NCI-H510A treated with DMSO at 0.1 percent for 48 hours (cell line): ENCODE measurements around the gene BCAR3.
A peak's percentile ranks its signal among the peaks of the same experiment; 100 is the strongest.
"Not testable (repeated sequence)": the region's sequence is repeated elsewhere in the genome, so short reads cannot be mapped to it uniquely, and the experiment has no call there.

Experiments
- DNase-seq: peaks from one replicate; lab custom pipeline; 2025; lab: John Stamatoyannopoulos, UW

BCAR3 gene

DNA sequence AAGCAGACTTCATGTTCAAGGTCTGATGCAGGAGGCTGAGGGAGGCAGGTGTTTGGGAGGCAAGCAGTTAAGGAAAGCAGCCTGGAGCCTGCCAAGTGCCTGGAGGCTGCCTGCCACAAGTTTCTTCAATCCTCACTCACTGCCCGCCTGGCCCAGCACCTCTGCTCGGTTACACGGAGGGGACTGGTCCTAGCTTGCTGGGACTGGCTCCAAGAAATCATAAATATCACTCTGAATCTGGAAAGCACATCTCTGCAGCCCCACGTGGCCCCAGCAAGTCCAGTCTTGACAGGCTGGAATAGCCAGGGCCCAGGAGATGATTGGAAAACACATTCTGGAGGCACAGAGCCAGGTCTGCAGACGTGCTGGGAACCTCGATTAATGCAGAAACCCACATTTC, 83.9 kb downstream of the BCAR3 start:
- DNase-seq, result no peak

DNA sequence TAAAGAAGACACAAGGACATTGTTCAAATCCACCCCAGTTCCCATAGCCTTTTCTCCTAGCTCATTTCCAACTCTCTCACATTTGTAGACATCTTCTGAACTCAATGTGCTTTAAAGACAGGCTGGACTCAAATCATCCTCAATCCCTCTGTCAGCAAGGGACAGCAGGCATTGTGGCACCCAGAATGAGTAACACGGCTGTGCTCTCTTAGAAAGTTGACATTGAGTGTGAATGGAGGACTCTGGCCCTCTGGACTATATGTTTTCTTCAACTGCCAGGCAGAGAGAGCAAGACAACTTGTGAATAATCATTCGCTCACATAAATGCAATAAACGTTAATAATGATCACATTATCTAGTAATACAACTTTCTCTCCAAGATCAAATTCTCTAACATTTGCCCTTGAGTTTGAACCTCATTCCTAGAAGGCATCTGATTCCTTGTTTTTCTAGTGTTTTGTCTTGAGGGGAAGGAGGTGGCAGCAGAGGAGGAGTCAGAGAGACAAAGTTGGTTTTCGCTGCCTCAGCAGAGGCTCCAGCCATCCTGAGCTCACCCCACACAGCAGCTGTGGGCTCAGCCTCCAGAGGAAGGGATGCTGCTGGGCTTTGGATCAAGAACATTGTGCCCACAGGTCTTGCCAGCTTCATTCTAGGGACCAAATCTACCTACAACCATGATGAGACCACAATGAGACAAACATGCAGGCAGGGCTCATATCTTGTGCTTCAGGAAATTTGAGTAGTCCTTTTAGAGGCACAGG, 85.1 kb downstream of the BCAR3 start:
- DNase-seq, result no peak

DNA sequence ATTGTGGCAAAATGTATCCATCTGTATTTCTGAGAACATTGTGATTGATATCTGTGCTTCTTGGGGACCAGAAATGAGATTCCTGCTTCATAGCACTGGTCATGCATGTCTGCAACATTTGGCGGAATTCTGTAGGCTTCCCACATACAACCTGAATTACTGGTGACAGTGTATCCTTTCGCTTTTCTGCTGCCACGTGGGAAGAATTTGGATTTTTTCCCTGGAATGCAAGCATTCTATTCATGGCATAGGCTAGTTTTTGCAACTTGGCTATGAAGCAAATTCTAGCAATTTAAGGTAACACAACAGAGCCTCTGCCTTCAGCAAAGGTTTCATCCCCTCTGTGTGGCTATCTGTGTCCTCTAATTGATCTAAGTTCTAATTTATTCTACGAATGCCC, 85.9 kb downstream of the BCAR3 start:
- DNase-seq, result no peak

DNA sequence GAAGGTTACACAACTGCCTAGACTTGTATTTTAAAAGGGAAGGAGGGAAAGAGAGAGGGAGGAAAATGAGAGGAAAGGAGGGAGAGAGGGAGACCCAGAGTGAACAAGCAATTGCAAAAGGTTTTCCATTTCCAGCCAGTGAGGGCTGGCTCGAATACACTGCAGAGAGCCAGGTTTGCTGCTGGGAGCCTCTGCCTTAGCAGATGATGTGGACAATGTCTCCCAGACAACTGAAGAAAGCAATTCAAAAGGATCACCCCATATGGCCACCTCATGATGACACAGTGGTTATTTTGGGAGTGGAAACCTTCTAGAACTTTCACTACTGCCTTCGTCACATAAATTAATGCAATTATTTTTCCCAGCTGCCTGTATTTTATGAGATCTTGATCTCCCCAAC, 86.4 kb downstream of the BCAR3 start:
- DNase-seq, result no peak

DNA sequence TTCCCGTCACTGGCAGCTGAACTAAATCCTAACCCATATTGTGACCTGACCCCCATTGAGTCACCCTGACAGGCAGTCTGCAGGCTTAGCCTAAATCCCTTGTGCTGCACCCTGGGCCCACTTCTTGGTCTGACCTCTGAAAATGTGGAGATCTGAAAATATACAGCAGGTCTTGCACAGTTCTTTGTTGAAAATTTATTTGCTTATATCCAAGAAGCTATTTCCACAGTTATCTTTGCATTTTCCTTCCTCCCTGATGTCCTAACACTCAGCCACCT, 87.1 kb downstream of the BCAR3 start:
- DNase-seq, result no peak

DNA sequence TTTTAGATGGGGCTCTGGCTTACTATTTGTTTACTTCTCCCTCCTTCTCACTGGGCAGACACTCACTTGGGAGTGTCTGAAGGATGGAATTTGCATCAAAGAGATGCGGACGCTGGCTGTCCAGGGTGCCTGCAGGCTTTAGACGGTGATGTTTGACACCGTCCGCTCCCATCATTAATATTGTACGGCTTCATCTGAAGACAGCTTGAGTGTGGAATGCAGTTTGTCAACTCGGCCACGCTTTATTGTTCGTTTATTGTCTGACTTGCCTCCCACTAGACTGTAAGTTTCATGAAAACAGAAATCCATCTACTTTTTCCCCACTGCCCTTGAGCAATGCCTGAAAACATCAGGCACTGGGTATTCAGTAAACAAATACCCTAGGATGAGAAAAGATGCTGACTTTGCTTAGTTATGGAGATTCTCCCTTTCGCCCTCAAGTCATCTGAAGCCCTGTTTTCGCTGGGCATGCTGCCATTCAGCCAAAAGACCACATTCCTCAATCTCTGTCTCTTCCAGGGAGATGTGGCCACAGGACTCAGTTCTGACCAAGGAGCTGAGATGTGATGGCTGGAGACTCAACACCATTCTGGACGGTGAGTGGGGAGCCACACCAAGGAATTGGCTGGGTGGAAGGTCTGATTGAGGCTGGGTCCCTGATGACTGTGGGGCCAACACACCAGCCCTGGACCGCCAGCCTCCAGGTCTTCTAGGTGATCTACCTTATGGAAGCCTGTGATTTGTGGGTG, 87.6 kb downstream of the BCAR3 start:
- DNase-seq, result peak; percentile 43

DNA sequence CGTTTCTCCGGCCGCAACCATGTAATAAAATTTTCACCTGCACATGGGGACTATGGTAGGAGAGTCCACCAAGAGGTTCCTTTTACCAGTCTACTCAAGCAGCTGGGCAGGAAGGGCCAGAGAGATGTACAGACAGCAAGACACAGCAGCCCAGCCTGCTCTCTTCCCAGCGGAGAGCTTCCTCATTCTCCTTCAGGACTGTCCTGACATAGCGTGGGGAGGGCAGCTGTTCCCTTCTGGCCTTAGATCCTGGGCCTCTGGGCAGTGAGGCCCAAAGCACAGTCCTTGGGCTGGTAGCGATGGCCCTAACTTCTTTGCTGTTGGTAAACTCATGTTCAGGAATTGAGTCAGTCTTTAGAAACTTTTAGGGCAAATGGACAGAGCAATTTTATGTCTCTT, 89.1 kb downstream of the BCAR3 start:
- no peak for DNase-seq

DNA sequence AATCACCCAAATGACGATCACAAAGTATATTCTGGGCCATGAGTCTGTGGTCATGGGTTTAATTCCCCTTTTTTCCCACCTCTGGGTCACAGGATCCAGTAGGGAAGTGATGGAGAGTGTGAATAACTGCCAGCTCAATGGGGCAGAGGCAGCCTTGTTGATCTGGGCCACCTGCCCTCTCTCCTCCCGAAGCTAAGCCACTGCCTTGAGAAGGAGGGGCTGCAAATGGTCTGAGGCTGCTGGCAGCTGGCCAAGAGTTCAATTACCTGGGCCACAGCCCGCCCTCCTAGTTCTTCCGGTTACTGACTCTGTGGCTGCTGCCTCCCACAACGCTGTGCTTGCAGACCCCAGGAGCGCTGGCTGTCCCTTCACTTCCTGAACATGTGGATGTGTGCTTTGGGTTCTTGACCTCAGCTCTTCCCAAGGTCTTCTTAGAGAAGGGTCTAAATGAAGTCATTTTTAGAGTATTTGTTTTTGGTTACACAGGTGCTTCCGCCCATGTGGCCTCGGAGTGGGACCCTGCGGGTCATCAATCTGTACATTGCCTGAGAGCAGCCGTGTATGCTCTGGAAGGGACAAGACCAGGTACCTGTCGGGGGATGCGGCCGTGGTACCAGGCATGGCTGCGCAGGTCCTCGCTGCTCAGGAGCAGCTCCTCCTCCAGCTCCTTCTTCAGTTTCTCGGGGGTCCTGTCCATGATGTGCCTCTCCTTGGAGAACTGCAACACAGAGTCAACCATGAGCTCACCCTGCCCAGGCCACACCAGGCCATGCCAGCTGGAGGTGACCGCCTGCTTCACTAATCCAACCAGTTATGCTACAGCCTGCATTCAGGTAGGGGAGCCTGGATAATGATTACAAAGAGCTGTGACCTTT, 89.7 kb downstream of the BCAR3 start:
- DNase-seq, result peak; percentile 100

DNA sequence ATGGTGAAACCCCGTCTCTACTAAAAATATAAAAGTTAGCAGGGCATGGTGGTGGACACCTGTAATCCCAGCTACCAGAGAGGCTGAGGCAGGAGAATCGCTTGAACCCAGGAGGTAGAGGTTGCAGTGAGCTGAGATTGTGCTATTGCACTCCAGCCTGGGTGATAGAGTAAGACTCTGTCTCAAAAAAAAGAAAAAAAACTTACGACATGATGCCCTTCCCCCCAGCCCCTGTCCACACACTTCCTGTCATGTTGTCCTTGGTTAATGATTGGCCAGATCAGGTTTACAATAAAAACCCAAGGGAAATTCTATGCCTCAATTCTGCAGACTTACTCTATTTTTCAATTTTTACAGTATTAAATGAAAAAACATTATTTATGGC, 90.4 kb downstream of the BCAR3 start:
- DNase-seq, result not testable (repeated sequence)

DNA sequence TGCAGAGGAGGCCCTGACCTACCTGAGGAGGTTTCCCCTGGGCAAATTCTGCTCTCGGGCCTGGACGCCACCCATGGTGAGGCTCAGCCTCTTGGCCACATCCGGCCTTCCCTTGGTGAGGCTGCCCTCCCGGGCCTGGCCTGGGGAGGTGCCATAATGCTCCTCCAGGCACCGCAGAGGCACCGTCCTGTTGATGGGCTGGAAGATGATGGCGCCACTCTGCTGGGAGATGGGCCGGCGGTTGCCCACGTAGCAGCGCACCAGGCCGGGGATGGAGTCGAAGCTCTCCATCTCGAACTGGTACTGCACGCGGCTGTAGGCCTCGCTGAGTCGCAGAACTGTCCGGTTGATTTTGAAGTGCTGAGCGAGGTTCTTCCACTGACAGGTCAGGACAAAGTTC, 92.7 kb downstream of the BCAR3 start:
- no peak for DNase-seq

DNA sequence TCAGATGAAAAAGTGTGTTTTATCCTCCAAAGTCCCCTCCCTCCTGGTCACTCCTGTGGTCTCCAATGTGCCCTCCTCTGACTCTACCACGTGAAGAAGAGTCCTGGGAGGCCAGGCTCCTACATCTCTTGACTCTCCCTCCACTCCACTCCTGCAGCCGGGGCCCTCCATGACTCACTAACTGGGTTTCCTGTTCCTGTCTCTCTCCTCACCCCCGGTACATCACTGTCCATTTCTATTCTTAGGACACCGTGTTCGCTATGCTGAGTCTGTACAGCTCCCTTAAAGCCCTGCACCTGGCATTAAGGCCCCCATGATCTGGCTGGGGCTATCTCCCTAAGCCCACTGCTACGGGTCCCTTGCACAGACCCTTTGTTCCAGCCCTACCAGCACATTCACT, 93.4 kb downstream of the BCAR3 start:
- no peak for DNase-seq

DNA sequence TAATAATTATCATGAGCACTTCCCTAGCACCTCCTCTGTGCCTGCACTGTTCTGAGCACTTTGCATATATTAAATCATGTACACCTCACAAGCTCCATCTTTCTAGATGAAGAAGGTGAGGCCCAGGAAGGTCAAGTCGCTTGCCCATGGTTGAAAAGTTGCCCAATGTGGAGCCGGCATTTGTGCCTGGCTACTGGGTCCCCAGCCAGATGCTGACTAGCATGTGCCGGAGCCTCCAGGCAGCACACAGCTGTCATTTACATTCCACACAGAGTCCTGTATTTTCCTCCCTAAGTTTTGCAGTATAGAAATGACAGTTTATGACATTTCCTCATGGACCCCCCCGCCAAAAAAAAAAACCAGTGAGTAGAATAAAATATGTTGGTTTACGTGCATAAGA, 94.3 kb downstream of the BCAR3 start:
- DNase-seq, result no peak

DNA sequence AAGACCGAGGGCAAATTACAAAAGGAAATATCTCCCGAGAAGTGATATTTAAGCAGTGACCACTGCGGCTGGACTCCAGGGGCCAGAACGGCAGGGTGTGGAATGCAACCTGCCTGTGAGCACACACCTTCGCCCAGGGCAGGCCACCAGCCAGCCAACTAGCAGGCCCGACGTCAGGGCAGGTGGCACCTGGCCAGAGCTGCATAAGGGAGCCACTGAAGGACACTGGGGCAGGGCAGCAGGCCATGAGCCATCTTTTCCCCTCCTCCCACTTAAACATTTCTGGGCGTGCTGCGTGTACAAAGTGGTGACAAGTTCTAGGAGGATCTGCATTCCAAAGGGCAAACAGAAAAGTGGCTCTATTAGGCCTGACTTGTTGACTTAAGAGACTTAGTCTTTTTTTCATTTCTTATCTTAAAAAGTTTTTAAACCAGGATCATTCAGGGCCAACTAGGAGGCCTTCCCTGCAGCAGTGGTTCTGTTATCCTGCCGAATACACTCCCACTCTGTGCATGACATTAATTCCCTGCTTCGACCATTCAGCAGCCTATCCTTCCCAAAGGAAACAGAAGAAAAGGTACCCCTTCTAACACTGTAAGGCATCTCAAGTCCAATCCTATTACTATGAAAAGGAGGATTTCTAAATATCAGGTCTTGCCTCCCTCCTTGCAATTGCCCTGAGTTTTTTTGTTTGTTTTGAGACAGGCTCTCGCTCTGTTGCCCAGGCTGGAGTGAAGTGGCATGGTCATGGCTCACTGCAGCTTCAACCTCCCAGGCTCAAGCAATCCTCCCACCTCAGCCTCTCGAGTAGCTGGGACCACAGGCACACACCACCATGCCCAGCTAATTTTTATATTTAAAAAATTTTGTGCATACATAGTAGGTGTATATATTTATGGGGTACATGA, 96.3 kb downstream of the BCAR3 start:
- peak; percentile 93 for DNase-seq

DNA sequence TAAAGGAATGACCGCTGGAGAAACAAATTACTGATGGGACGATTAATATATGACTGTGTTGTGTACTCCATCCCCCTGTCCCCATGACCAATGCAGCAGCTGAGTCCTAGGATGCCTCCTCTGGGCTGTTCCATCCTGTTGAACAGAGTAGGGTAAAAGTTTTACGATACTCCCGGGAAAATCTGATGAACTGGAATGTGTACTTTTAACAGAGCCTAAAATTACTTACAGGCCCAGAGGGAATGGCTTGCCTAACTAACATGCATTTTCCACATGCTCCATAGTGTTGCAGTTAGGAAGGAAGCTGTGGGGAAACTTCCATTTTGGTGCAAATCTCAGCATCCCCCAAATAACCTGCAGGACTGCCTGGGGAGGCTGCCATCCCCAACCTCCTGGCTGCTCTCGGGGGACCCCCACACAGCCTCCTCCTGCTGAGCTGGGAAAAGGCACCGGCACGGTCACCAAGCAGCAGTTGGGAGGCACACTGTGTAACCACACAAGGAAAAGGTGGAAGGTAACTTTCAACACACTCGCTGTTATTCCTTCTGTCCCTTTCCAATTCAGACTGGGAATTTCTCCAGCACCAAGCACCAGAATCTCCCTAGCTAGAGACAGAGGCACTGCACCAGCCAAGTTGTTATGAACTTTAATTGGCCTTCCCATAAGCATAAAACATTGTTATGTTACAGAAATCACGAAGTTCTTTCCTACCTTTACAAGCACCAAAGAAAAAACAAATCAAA, 97.2 kb downstream of the BCAR3 start:
- no peak for DNase-seq

DNA sequence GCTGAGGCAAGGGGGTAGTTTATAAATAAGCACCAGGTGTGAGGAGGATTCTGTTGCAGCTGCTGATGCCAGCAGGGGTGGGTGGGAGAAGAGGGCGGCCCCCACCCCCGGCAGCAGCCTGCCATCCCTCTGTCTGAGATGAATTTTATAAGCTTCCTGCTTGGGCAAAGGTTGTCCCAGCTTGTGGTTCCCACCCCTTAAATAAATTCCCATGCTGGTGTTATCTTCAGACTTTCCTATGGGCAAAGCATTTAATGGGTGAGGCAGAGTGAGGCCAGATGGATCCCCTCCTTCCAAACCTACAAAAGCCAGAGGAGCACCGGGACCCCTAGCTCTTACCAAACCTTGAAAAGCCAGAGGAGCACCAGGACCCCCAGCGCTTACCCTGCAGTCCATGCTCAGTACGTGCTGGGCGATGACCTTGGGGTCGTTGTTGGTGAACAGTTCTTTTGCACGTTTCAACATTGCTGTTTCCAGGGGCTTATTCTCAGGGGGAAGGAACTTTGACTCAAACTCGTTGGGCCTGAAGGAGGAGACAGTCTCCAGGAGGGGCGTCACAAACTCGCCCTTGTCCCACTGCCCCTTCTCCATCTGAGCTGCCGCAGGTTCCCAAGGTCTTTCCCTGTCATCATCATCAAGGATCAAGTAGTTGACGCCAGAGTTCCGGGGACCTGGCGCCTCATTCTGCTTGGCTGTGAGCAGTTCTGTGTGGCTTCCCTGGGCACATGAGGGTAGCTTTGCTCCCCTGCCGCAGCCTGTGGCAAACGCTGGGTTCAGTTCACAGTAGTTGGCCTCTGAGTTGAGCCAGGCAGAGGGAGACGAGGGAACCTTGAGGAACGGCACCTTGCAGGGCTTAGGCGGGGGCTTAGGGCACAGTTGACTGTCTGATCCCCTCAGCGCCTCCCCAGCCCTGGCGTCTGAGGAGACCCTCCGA, 99.5 kb downstream of the BCAR3 start:
- no peak for DNase-seq

DNA sequence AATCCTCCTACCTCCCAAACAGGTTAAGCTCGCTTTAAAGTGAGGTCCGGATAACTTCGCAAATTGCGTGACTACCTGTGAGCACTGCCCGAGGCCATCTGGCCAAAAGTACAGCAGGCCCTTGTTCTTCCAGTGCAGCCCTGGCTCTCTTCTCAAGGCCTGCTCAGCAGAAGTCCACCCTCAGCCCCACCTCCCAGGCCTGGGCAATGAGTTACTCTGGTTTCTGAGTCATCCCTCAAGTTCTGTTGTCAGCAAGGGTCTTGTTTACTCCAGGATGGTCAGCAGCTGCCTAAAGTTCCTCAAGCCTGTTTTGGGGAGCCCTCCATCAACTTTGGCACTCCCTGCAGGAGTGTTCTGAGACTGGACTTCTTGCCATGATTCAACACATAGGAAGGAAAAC, 101.7 kb downstream of the BCAR3 start:
- no peak for DNase-seq

DNA sequence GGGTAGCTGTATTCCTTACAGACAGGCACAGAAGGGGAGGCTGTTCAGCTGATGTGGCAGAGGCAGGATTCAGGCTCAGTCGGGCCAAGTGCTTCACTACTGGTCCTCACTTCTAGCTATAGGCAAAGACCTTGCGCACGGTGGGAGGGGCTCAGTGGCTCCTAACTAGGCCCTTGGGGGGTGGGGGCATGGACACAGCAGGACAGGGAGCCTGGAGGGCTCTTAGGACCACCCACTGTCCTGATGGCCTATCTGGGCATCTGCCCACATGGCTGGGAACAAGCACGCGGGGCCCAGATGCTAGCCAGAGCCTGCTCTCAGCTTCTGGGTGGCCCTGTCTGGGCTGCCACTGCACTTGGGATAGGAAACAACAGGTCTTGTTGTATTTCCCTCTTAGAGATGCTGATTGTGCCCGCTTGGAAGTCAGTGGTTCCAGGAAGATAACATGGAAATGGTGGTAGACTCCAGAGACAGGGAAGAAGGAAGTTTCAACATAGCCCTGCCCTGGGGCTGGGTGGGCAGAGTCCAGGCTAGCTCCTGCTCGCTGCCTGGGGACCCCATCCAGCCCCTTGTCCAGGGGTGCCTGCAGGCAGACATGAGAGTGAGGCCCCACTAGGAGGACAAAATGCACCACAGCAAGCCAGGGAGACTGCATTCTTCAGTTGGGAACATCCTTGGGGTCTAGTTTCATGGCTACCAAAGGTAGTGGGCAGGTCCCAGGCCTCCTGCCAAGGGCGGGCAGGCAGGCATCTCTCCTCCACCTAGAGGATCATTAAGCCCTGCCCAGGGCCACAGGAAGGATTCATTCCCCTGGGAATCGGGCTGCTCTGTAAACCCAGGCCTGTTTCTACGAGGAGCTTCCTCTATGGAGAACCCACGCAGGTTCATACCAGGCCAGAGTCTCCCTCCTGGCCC, 102.5 kb downstream of the BCAR3 start:
- no peak for DNase-seq

DNA sequence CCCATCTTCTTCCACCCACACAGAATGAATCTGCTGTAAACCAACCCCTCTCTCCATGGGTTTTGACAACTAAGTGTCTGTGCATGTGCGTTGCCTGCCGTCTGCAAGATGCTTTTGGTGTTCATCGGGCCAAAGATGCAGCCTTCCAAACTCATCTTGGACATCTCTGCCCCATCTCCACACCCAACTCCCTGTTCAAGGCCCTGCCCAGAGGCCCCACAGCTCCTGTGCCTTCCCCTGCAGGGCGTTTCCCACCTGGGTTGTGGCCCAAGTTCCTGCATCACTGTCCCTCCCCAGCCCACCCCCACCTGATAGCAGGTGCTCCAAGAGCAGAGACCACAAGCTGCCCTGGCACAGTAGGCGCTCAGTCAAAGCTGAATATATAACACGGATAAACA, 103.2 kb downstream of the BCAR3 start:
- DNase-seq, result no peak
